Muscle of arm (tissue), 12 donors: Measurements from ENCODE around the gene EFCC1. TPM values are rescaled to one million over a fixed set of nuclear protein-coding genes. Genes with fewer than 3 reads are reported as not detected.

Experiments
- DNase-seq: peaks from one replicate; pipeline ENCODE4 v3.0.0-alpha.2; 2013
- polyA plus RNA-seq, 12 donors: library from polyadenylated mRNA; unstranded; fragments of 120-200 nt; gene quantifications; one replicate each; pipeline ENCODE4 v1.2.1, GENCODE V29; 2013; ENCODE audit not compliant: insufficient read length in 12 of 12

EFCC1 gene
- polyA plus RNA-seq, 12 donors: 0.78 to 4.5 (median 1.2) TPM; not detected in 2

DNA sequence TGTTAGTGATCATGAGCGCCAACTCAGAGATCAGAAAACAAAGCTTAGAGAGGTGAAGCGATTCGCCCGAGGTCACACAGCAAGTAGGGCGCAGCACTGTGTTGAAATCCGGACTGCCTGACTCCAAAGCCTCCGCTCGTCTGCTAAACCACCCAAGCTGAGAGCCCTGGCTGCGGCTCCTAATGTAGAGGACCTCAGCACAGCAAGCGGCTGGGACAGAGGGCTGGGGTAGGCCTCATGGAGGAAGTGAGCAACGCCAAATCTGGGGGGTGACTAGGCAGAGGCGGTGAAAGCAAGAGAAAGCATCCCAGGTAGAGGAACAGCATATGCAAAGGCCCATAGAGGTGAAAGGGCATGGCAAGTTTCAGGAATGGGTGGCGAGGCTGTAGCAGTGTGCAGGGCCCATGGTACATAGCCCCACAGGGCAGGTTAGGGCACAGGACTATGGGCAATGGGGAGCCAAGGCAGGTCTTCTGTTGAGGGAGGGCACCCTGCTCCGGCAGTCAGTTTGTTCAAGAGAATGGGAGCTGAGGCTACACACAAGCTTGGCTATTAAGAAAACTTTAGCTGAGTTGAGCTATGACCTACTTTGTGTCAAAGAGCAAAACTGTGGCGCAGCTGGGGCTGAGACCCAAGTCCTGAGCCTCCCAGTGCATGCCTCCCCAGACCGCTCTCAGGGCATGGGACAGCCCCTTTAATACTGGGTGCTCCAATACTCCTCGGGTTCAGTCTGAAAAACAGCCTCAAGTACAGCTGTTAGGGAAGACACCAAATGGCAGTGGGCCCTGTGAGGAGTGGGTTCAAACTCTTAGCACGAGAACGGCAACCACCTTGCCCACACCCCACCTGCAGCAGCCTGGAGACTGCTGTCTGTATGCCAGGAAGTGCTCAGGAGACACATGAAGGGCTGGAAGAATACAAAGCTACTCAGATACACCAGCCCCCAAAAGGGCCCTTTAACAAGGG is 6.2 kb upstream of the EFCC1 start:
- no peak for DNase-seq

- DNase-seq: no peak
Measured at GRCh38 chr3:128995737-128996136, 5.4 kb upstream of the EFCC1 start.

GRCh38 chr3:128996200-128996599 is 4.9 kb upstream of the EFCC1 start:
- DNase-seq: no peak

DNA sequence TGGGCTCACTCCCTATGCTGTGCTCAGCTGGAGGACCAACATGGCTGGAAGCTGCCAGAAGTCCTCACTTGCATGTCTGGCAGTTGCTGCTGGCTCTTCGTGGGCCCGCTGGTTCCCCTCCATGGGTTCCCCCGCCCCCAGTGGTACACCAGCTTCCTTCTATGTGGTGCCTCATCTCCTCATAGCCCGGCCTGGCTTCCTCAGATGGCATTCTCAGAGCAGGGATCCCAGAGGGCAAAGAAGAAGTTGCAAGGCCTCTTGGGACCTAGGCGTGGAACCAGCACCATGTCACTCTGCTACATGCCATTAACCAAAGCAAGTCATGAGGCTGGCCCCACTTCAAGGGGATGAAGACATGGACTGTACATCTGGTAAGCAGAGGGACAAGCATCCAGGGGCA is 4.4 kb upstream of the EFCC1 start:
- no peak for DNase-seq

DNA sequence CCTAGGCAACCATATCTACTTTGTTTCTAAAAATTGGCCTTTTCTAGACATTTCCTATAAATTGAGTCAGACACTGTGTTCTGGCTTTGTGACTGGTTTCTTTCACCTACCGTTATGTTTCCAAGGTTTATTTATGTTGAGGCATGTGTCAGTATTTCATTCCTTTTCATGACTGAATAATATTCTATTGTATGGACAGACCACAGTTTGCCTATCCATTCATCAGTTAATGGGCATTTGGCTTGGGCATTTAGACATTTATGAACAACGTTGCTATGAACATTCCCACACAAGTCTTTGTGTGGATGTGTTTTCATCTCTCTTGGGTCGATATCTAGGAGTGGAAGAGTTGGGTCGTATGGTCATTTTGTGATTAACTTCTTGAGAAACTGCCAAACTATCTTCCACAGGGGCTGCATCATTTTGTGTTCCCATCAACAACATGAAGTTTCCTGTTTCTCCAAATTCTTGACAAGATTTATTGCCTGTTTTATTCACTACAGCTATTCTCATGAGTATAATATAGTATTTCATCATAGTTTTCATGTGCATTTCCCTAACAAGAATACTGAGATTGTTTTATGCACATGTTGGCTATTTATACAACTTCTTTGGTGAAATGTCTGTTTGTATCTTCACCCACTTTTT is 3.5 kb upstream of the EFCC1 start:
- no peak for DNase-seq

- no peak for DNase-seq
Measured at GRCh38 chr3:128998561-128998960, 2.5 kb upstream of the EFCC1 start.

- DNase-seq: no peak
Measured at GRCh38 chr3:128999102-128999501, 2.0 kb upstream of the EFCC1 start.

DNA sequence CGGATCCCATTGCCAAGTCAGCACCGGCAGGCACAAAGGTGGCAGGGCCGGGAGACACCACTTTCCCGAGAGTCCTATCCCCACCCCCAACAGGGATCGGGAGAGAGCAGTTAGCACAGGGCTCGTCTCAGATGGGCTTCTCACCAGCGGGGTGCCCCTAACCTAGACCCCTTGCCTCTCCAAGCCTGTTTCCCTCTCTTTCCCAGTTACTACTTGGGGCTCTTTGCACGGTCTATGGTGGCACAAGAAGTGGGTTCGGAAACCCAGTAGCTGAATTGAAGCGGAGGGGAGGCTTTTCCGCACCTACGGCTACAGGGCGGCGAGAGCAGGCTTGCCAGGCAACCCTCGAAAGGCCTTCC is 383 bp upstream of the EFCC1 start:
- DNase-seq: no peak

GRCh38 chr3:129001806-129002572 is 885 bp downstream of the EFCC1 start:
- DNase-seq: no peak

DNA sequence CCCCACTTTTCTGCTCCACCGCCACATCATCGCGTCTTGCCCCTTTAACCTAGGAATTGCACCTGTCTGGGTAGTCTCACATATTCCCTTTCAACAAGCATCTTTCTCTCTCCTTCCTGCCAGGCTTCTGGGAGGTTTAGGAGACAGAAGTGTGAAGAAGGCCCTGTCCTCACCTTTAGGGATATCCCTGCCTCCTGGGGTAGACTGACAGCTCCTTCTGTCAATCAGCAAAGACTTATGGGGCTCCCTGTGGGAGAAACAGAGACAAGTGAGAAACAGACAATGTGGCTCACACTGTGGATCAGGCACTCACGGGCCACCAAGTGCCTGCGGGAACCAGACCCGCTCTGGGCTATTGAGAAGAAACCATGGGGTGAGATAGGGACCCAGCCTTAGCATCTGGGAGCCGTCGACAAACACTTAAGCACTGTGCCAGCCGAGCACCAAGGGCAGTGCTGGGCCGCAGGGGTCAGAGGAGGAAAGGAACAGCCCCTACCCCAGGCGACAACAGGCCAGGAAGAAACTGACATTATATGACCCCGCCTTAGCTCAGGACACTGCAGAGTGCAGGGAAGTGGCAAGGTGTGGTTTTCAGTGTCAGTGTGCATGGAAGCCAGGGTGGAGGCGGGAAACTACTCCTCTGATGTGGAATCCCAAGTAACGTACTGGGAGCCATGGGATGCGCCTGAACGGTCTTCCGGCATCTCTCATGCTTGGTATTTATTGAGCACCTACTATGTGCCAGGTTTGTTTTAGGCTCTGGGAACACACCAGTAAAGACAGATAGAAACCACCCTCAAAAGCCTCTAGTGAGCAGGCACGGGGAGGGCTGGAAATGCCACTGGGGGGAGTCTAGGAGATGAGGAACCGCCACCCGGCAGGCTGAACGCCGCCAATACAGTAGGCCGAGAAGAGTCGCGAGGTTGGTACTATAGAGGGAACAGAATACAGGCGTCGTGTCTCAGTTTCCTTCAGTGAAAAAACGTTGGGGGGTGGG is 1.8 kb downstream of the EFCC1 start:
- DNase-seq: no peak

DNA sequence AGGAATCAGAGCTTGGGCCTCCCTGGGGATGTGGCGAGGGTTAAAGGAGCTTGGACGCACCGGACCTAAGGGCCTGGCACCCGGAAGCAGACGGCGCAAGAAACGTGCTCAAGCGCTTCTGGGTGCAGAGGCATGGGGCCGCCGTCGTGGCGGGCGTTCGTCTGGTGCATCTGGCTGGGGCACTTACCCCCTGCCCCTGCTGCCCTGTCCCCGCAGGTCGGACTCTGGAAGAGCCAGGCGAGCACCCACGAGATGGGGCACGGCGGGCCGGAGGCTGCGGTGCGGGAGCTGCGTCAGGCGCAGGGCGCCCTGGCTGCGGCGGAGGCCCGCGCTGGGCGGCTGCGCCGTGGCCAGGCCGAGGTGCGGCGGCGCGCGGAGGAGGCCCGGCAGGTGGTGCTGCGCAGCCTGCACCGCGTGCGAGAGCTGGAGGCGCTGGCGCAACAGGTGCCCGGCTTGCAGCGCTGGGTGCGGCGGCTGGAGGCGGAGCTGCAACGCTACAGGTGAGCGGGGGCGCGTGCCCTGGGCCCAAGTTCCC is 2.5 kb downstream of the EFCC1 start:
- DNase-seq: no peak

DNA sequence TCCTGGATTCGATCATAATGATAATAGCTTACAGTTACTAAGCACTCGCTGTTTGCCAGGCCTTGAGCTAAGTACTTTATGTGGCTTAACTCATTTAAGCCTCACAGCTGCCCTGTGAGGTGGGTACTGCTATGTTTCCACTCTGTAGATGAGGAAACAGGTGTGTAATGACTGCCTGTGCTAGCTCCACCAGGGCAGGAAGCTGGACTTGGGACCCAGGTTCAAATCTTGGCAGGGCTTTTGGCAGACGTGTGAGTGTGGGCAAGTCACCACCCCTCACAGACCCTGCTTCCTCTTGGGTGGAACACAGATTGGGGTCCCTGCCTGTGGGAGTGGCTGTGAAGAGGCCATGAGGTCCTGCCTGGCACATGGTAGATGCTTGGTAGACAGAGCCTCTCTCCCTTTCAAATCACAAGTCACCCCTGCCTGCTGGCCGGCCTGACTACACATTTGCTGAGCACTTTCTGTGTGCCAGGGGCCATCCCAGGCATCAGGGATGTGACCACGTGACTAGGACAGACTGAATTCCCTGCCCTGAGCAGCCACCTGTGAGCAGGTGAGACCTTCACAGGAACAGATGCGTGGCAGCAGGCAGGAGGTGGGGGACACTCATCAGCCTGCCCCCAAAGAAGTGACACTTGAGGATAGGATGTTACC is 3.7 kb downstream of the EFCC1 start:
- DNase-seq: no peak

- DNase-seq: no peak
Measured at GRCh38 chr3:129005526-129006303, 4.6 kb downstream of the EFCC1 start.

GRCh38 chr3:129006864-129007263 is 5.8 kb downstream of the EFCC1 start:
- DNase-seq: no peak

DNA sequence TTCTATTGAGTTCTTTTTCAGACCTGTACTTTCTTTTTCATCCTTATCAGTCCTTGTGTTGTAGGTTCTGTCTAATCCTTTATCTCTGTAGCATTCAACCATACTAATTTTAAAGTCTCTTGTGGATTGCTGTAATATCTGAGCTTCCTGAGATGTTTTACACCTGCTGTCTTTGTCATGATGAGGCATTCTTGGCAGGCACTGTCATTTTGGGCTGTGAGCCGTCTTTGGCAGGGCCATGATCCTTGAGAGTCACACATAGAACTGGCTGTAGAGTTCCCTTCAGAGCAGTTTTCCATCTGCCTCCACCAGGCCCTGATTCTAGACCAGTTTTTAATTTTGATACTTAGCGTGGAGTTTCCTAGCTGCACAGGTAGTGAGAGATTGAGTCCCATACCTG is 6.7 kb downstream of the EFCC1 start:
- DNase-seq: no peak

GRCh38 chr3:129009266-129009665 is 8.2 kb downstream of the EFCC1 start:
- no peak for DNase-seq

- DNase-seq: no peak
Measured at GRCh38 chr3:129010310-129010956, 9.3 kb downstream of the EFCC1 start.

DNA sequence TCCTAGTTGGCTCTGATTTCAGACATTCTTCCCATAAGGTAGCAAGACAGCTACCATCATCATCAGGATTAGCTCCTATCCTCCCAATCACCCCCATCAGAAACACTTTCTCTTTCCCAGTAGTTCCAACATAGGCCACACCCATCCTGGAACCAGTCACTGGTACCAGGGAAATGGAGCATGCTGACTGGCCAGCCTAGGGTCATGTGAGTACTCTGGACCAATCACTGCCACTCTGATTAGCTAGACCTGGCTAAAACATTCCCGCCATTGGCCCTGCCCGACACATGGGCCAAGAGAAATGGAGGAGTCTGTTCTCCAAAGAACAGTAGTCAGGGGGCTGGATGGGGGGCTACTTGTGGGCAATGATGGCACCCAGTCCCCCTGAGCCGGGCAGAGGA is 12.4 kb downstream of the EFCC1 start:
- DNase-seq: no peak

DNA sequence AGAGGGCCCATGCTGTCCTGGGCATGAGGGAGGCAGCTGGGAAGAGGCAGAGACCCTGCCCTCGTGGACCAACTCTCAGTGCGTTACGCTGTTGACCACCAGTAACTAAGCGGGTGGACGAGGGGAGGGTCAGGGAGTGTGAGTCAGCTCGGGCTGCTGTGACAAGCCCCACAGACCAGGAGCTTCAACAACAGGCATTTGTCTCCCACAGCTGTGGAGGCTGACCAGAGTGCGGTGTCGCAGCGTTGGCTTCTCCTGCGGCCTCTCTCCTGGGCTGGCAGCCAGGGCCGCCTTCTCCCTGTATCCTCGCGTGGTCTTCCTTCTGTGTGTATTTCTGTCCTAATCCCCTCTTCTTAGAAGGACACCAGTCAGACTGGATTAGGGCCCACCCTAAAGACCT is 13.0 kb downstream of the EFCC1 start:
- DNase-seq: no peak
